Measurements from ENCODE around the gene KCNQ1. TPM values are rescaled to one million over a fixed set of nuclear protein-coding genes. Genes with fewer than 3 reads are reported as not detected.

The KCNQ1 gene
- total and polyA plus RNA-seq, 2 donors (not counting 3 experiments of a cell fraction or from before 2014, with no cell fraction given): 0.07 to 0.09 TPM

- Histone ChIP-seq H3K27ac (ENCODE audit: insufficient read depth, low read depth, low read length) (no peak overlapping the region), H3K9me3 (replicated peaks; ENCODE audit: control insufficient read depth, insufficient read depth, low read length) (no peaks in the 10 kb centered on the region), H3K4me3 (replicated peaks in 1 of 3; ENCODE audit: insufficient read depth in 1 of 3, low read depth in 1 of 3, low read length in 3 of 3) (no peak overlapping the region), H2AFZ (ENCODE audit: low read depth, low read length) (no peak overlapping the region), H3K27me3 (ENCODE audit: control insufficient read depth in 2 of 2, insufficient read depth in 2 of 2, low read length in 2 of 2) (no peaks in the 10 kb centered on the region), H3K4me2 (ENCODE audit: insufficient read depth, low read length) (no peak overlapping the region), H3K9ac (replicated peaks; ENCODE audit: extremely low read depth, insufficient read depth, low read length) (no peak overlapping the region), H3K79me2 (ENCODE audit: control insufficient read depth, insufficient read depth, low read length) (no peaks in the 10 kb centered on the region), H3K4me1 (ENCODE audit: control insufficient read depth, extremely low read depth, insufficient read depth, low read length) (peaks cover 3% of the 10 kb centered on the region), H3K36me3 (ENCODE audit: control insufficient read depth in 2 of 2, extremely low read depth in 1 of 2, insufficient read depth in 2 of 2, low read length in 2 of 2) (no peaks in the 10 kb centered on the region), H3K9me1 (replicated peaks; ENCODE audit: control insufficient read depth, extremely low read depth, insufficient read depth, low read length) (no peaks in the 10 kb centered on the region), H4K20me1 (replicated peaks; ENCODE audit: control insufficient read depth, extremely low read depth, insufficient read depth, low read length) (no peaks in the 10 kb centered on the region)
- dilution Hi-C loops (cut with MboI; ENCODE audit: extremely low pct_ligation_motif_present, low sequenced_read_pairs): no loop called here
- FAIRE-seq (no peak), DNase-seq (ENCODE audit: low read depth, low spot score) (no peak)
- no TSS peak for BruUV-seq (replicated peaks)
- intact Hi-C loops (cut with micrococcal nuclease): no loop called here
- ChIA-PET CTCF (no interaction called here), POLR2A (no interaction called here)
- TF ChIP-seq JUN (IDR thresholded peaks at IDR 0.05; ENCODE audit: borderline replicate concordance, insufficient read depth, insufficient read length, low read depth) (no peak), CTCF (IDR thresholded peaks at IDR 0.05; ENCODE audit: extremely low read depth in 1 of 2, insufficient read depth in 1 of 2, low read depth in 1 of 2, low read length in 2 of 2) (no peak), MAX (IDR thresholded peaks at IDR 0.05; ENCODE audit: insufficient read depth, insufficient read length) (no peak), POLR2A (IDR thresholded peaks at IDR 0.05; ENCODE audit: low read depth, low read length) (no peak), FOS (IDR thresholded peaks at IDR 0.05; ENCODE audit: borderline replicate concordance, insufficient read depth, low read length) (no peak), GATA2 (IDR thresholded peaks at IDR 0.05; ENCODE audit: insufficient read depth, insufficient read length, low read depth, low read length) (no peak), POLR2AphosphoS5 (IDR thresholded peaks at IDR 0.05; ENCODE audit: insufficient read depth, low read depth, low read length) (no peak)
Observed at GRCh38 chr11:2816941-2817421, 372.2 kb downstream of the KCNQ1 start.
